ENCODE results near the gene KLC3. TPM values are rescaled to one million over a fixed set of nuclear protein-coding genes. Genes with fewer than 3 reads are reported as not detected.

The KLC3 gene
- total RNA-seq, 2 donors from 2014 or later = 3.6 to 4.8 TPM

DNA sequence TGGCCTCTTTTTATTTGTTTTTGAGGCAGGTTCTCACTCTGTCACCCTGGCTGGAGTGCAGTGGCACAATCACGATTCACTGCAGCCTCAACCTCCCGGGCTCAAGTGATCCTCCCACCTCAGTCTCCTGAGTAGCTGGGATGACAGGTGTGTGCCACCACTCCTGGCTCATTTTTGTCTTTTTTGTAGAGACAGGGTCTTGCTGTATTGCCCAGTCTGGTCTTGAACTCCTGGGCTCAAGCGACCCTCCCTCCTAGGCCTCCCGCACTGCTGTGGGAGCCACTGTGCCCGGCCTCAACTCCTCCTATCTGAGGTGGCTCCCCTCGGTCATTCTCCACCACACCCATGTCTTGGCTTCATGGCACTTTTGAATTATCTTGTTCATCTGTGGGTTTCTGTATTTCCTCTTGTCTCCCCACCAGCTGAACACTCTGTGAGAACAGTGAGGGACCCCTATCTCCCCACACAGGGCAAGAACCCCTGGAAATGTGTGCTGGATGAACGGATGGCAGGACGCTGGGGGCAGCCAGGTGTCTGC is 25.8 kb upstream of the KLC3 start:
- H3K36me3 Mint-ChIP-seq (ENCODE audit: low read depth) = no peaks in the 10 kb centered on the region
- Histone ChIP-seq H3K4me3 (ENCODE audit: low read length) (no peak overlapping the region), H3K9ac (ENCODE audit: extremely low read depth, low read length, poor library complexity, severe bottlenecking) (no peak overlapping the region), H3K27me3 (ENCODE audit: control insufficient read depth, insufficient read depth, low read length, poor library complexity, severe bottlenecking) (peaks cover 42% of the 10 kb centered on the region), H3K36me3 (ENCODE audit: control insufficient read depth, insufficient read depth, low read length) (no peaks in the 10 kb centered on the region), H3K9me3 (ENCODE audit: control insufficient read depth, low read length) (no peaks in the 10 kb centered on the region), H3K4me1 (ENCODE audit: control insufficient read depth, insufficient read depth, low read length) (no peaks in the 10 kb centered on the region), H3K27ac (ENCODE audit: low read depth, low read length) (no peak overlapping the region)
- no peak for DNase-seq
- H3K27me3 Mint-ChIP-seq (ENCODE audit: insufficient read depth) = peaks cover 51% of the 10 kb centered on the region
- TF ChIP-seq, protein P1, sequence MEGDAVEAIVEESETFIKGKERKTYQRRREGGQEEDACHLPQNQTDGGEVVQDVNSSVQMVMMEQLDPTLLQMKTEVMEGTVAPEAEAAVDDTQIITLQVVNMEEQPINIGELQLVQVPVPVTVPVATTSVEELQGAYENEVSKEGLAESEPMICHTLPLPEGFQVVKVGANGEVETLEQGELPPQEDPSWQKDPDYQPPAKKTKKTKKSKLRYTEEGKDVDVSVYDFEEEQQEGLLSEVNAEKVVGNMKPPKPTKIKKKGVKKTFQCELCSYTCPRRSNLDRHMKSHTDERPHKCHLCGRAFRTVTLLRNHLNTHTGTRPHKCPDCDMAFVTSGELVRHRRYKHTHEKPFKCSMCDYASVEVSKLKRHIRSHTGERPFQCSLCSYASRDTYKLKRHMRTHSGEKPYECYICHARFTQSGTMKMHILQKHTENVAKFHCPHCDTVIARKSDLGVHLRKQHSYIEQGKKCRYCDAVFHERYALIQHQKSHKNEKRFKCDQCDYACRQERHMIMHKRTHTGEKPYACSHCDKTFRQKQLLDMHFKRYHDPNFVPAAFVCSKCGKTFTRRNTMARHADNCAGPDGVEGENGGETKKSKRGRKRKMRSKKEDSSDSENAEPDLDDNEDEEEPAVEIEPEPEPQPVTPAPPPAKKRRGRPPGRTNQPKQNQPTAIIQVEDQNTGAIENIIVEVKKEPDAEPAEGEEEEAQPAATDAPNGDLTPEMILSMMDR (conservative IDR thresholded peaks at IDR 0.05) = no peak
- WGBS, 2 experiments (ENCODE audit: insufficient coverage in 1 of 2, insufficient read length in 1 of 2) = 80 to 82% methylated on average over 7 to 8 of the region's 8 CpGs
- no peaks in the 10 kb centered on the region for H3K4me1 Mint-ChIP-seq
- no peak overlapping the region for H3K4me3 Mint-ChIP-seq
- no peaks in the 10 kb centered on the region for H3K9me3 Mint-ChIP-seq
- no peak overlapping the region for H3K27ac Mint-ChIP-seq

DNA sequence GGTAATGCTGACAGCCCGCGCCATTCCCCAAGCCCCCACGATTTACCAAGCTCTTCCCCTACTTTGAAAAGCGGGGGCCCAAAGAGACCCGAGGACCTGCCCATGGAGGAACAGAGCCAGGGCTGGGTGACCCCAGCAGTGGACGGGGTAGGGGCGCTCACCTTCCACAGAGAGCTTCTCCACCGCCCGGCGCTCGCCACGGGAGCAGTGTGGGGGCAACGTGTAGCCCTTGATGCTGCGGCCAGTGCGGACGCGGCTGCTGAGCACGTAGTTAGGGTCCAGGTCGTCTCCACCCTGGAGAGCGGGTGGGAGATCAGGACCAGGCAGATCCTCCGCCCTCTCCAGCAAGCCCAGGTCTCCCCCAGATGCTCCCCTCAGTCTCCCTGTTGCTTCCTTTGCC is 25.2 kb upstream of the KLC3 start:
- TF ChIP-seq, protein P1 (conservative IDR thresholded peaks at IDR 0.05) = no peak
- no peak overlapping the region for H3K4me3 Mint-ChIP-seq
- Histone ChIP-seq H3K9ac (ENCODE audit: extremely low read depth, low read length, poor library complexity, severe bottlenecking) (no peak overlapping the region), H3K4me3 (ENCODE audit: low read length) (no peak overlapping the region), H3K27ac (ENCODE audit: low read depth, low read length) (no peak overlapping the region), H3K9me3 (ENCODE audit: control insufficient read depth, low read length) (no peaks in the 10 kb centered on the region), H3K36me3 (ENCODE audit: control insufficient read depth, insufficient read depth, low read length) (no peaks in the 10 kb centered on the region), H3K4me1 (ENCODE audit: control insufficient read depth, insufficient read depth, low read length) (no peaks in the 10 kb centered on the region), H3K27me3 (ENCODE audit: control insufficient read depth, insufficient read depth, low read length, poor library complexity, severe bottlenecking) (peaks cover 42% of the 10 kb centered on the region)
- no peak overlapping the region for H3K27ac Mint-ChIP-seq
- 84% methylated on average over 14 to 21 of the region's 21 CpGs for WGBS, 2 experiments (ENCODE audit: insufficient coverage in 1 of 2, insufficient read length in 1 of 2)
- H3K9me3 Mint-ChIP-seq = no peaks in the 10 kb centered on the region
- no peaks in the 10 kb centered on the region for H3K36me3 Mint-ChIP-seq (ENCODE audit: low read depth)
- peaks cover 51% of the 10 kb centered on the region for H3K27me3 Mint-ChIP-seq (ENCODE audit: insufficient read depth)
- no peak for DNase-seq
- H3K4me1 Mint-ChIP-seq = no peaks in the 10 kb centered on the region

DNA sequence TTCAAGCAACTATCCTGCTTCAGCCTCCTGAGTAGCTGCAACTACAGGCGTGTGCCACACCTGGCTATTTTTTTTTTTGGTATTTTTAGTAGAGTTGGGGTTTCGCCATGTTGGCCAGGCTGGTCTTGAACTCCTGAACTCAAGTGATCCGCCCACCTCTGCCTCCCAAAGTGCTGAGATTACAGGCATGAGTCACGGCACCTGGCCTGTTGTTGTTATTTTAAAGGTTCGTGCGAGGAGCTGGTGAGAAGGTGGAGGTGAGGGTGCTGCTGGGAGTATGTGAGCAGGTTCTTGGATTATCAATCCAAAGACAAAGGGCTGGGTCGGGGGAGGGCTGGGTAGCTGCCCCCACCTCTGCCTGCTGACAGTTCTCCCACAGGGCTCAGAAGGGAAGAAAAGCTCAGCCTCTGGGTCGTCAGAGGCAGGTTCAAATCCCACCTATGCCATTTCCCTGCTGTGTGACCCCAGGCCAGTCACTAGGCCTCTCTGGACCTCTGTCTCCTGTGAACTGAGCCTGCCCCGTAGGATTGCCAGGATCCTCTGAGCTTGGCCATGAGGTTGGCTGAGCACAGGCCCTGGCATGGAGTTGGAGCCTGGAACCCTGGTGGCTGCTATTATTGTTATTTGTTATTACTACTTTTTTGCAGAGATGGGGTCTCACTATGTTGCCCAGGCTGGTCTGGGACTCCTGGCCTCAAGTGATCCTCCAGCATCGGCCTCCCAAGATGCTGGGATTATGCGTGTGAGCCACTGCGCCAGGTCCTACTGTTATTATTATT is 19.4 kb upstream of the KLC3 start:
- H3K27me3 ChIP-seq (ENCODE audit: control insufficient read depth, insufficient read depth, low read length, poor library complexity, severe bottlenecking) = peaks cover 13% of the 10 kb centered on the region
- no peaks in the 10 kb centered on the region for H3K36me3 ChIP-seq (ENCODE audit: control insufficient read depth, insufficient read depth, low read length)
- H3K9me3 ChIP-seq (ENCODE audit: control insufficient read depth, low read length) = no peaks in the 10 kb centered on the region
- DNase-seq = no peak
- Mint-ChIP-seq H3K36me3 (ENCODE audit: low read depth) (no peaks in the 10 kb centered on the region), H3K4me3 (no peak overlapping the region), H3K4me1 (peaks cover 11% of the 10 kb centered on the region), H3K9me3 (no peaks in the 10 kb centered on the region), H3K27me3 (ENCODE audit: insufficient read depth) (peaks cover 32% of the 10 kb centered on the region), H3K27ac (no peak overlapping the region)
- no peak overlapping the region for H3K9ac ChIP-seq (ENCODE audit: extremely low read depth, low read length, poor library complexity, severe bottlenecking)
- 93 to 97% methylated on average over 4 to 12 of the region's 12 CpGs for WGBS, 2 experiments (ENCODE audit: insufficient coverage in 1 of 2, insufficient read length in 1 of 2)
- H3K4me3 ChIP-seq (ENCODE audit: low read length) = no peak overlapping the region
- H3K27ac ChIP-seq (ENCODE audit: low read depth, low read length) = no peak overlapping the region
- H3K4me1 ChIP-seq (ENCODE audit: control insufficient read depth, insufficient read depth, low read length) = peaks cover 9% of the 10 kb centered on the region
- TF ChIP-seq, protein P1 (conservative IDR thresholded peaks at IDR 0.05) = no peak
